Peyer's patch (tissue), 4 donors: Measurements from ENCODE around the gene CCL24.

Source experiments
- CTCF ChIP-seq, 6 experiments: fragments of 450-650 bp in 4 of 6; fragments of 200-600 bp in 2 of 6; sonication (generic) in 1 of 6; IDR thresholded peaks; one replicate each; pipeline ENCODE4 v1.5.1; 2017 to 2019; ENCODE audit warnings: antibody characterized with exemption in 6 of 6, mild to moderate bottlenecking in 3 of 6, moderate library complexity in 1 of 6
- POLR2A ChIP-seq, 2 donors: fragments of 450-650 bp; IDR thresholded peaks; one replicate each; pipeline ENCODE4 v1.5.1; 2017; ENCODE audit warnings: antibody characterized with exemption in 2 of 2, mild to moderate bottlenecking in 2 of 2, moderate library complexity in 2 of 2

DNA sequence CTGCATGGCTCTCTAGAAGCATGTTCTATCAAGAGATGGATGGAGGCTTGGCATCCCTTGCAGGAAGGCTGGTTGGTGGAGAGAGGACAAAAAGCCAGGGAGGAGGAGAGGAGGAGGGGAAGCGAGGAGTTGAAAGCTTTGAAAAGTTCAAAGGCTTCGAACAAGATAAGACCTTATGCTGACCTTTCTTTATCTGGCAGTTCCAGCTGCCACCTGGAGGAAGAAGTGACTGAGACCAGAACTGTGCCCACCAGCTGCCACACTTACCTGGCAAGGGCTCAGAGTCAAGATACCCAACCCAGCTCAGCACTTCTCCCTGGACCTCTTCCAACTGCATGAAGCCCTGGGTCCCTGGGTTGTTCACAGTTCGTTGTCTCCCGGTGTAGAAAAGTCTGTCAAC lies 14.8 kb downstream of the CCL24 start:
- TF ChIP-seq CTCF (IDR thresholded peaks at IDR 0.05) (peak in 2 of 6 experiments; percentile 4 to 10), POLR2A (IDR thresholded peaks at IDR 0.05) (no peak)
